Left colon (tissue), 2 donors: ENCODE measurements around the gene ANKRD9. TPM values are rescaled to one million over a fixed set of nuclear protein-coding genes. Genes with fewer than 3 reads are reported as not detected.
A peak's percentile ranks its signal among the peaks of the same experiment; 100 is the strongest.

Experiments
- ATAC-seq: fragments of 200-7000 bp; cut with Tn5 transposase; one replicate; pipeline ENCODE4 v1.9.1; 2020; ENCODE audit warnings: mild to moderate bottlenecking, moderate library complexity
- DNase-seq, 2 donors: peaks; one replicate each; pipeline ENCODE4 v3.0.0-alpha.2; 2020
- intact Hi-C, 2 donors: fragments of 100-400 bp; cut with DNase I in 1 of 2; cut with micrococcal nuclease in 1 of 2; formaldehyde crosslinking; loops; one replicate each; pipeline versions ENCODE4 v1.11.2 to v1.14.0; 2022; cut with DNase I, micrococcal nuclease
- total RNA-seq, 2 donors: library from RNA; stranded (reverse); fragmentation: NEBNext Ultra II Directional; extraction: Animal tissue kit (Norgen Biotek cat#: 25700); gene quantifications; one replicate each; pipeline ENCODE4 v1.2.1, GENCODE V29; 2021
- donor health status: DM: no; HTN: no; CAD: no.
- donor health status: DM: yes; HTN: yes; CAD: no.

ANKRD9 gene
- total RNA-seq, 2 donors from 2014 or later, result 105 to 117 TPM

- ATAC-seq, result no peak
- intact Hi-C loops, result no loop called here
- DNase-seq, result no peak
Measured at GRCh38 chr14:102487204-102487577, 22.4 kb downstream of the ANKRD9 start.

DNA sequence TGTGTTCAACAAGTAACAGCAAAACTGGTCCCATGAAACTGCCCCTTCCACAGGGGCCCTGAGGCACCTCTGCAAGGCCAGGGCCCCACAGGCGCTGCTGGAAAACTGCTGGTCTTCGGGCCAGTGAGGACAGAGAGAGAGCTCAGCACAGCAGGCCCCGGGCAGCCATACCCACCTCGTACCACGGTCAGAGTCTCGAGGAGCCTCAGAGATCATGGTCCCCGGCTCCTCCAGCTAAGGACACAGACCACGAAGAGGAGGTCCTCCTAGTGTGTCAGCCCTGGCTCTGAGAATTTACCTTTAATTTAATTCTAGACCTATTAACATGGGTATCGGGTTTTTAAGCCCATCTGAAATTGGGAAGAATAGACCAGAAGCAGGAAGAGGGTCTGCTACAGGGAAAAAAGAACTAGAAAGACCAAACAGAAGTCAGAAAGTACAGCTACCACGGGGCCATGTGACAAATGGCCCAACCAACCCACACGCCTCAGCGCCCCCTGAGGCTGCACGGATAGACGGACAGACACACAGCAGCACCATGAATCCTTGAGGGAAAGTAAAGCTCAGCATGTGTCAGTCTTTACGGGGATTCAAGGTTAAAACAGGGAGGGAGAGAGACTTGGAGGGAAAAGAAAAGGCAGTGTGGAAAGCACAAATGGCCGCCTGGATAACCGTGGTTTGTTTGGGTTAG, 22.9 kb downstream of the ANKRD9 start:
- no peak for DNase-seq
- ATAC-seq, result no peak

GRCh38 chr14:102485693-102486512, 23.7 kb downstream of the ANKRD9 start:
- intact Hi-C loops, result no loop called here
- ATAC-seq (no peak), DNase-seq (peak in 1 of 2 donors; percentile 5)

More for the DNA sequence above, 22.9 kb downstream of the ANKRD9 start:
- intact Hi-C loops, result no loop called here

GRCh38 chr14:102484316-102484715, 25.3 kb downstream of the ANKRD9 start:
- intact Hi-C loops, result no loop called here
- no peak for ATAC-seq
- peak in 1 of 2 donors; percentile 11 for DNase-seq

GRCh38 chr14:102481791-102482238, 27.8 kb downstream of the ANKRD9 start:
- intact Hi-C loops, result no loop called here
- peak; percentile 75 for ATAC-seq
- DNase-seq, result peak in 1 of 2 donors; percentile 58

DNA sequence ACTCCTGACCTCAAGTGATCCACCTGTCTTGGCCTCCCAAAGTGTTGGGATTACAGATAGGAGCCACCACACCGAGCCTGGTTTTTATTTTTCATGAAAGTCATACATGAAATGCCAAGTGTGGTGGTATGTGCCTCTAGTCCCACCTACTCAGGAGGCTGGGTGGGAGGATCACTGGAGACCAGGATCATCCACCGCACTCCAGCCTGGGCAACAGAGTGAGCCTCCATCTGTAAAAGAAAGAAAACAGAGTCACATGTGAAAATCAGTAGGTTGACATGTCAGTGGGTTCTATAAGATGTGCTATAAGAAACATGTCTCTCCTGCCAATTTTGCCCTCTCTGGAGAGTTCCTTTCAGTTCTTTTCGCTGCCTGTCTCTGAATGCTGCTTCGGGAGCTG, 28.2 kb downstream of the ANKRD9 start:
- intact Hi-C loops, result no loop called here
- DNase-seq (no peak), ATAC-seq (no peak)

DNA sequence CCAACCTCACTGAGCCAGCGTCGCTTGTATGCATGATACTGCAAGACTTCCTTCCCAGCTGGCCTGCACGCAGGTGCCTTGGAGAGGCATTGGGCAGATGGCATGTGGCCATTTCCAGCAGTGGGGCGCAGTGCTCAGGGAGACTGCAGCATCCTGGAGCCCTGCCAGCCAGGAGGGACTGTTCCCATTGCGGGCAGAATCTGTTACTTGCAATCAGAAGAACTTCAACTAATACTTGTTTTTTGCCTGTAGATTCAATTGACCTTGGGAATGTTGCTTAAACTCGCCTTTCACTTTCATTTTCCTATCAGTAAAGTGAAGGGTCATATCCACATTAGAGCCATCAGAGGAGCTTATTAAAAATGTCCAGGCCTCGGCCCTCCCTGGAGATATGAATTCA, 29.8 kb downstream of the ANKRD9 start:
- ATAC-seq (peak; percentile 76), DNase-seq (peak; percentile 75 to 78)
- intact Hi-C loops, result no loop called here

DNA sequence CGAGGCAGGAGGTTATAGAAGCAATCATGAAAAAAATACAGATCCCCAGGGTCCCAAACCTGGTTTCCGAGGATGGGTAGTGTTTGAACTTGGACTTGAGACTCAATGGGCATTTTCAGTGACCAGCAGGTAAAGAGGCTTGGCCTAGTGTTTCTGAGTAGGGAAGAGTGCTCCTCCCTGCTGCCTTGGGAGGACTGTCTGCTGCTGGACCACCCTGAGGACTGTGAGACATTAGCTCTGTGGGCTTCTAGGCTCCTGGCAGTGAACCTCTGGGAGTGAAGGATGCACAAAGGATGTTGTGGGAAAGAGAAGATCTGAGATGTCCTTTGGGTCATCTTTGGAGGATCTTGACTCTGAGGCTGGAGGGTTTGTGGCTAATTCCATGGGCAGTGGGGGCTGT, 30.5 kb downstream of the ANKRD9 start:
- no peak for DNase-seq
- no peak for ATAC-seq
- intact Hi-C loops, result no loop called here

DNA sequence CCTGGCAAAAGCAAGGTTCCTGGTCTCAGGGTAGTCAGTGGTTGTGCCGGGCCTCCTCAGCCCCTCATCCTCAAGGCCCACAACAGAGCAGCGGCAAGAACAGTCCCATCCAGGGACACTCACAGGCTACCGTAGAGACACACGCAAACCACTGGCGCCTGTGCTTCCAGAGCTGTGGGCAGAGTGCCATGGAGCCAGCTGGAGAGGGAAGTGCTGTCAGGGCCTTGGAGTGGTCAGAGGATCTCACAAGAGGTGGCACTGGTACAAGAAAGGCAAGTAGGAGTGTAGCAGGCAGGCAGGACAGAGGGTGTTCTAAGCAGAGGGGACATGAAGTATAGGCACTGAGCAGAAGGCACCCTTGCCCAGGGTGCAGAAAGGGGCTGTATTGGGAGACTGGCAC, 34.6 kb downstream of the ANKRD9 start:
- intact Hi-C loops, result no loop called here
- DNase-seq, result peak; percentile 52 to 61
- ATAC-seq, result peak; percentile 18

DNA sequence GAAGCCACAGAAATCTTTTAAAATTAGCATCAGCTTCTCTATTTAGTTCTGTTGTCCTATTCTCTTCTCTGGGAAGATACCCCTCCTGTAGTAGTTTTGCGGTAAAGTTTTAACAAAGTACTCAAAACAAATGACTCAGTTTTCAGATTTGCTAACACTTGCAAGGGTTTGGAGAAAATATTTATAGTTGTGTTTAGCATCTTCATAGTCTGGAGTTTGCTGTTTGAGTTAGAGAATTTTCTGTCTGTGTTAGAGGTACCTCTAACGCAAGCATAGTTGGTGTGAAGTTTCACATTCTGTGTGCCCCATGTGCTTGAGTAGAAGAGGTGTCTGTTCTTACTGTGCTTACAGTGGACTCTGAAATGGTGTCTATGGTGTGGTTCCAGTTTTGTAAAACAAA, 36.0 kb downstream of the ANKRD9 start:
- intact Hi-C loops, result no loop called here
- no peak for ATAC-seq
- DNase-seq, result no peak

DNA sequence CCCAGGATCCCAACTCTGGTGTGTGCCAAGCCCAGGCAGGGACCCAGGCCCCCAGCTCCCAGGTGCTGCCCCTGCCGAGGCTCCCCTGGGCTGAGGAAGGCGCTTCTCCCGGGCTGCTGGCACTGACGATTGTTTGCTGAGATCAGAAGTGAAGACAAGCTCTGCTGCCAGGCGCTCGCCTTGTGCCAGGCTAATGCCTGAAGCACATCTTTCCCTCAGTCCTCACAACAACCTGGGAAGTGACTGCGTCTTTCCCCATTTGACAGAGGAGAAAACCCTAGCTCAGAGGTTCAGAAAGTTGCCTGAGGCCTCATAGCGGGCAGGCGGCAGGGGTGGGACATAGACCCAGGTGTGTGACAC, 36.8 kb downstream of the ANKRD9 start:
- intact Hi-C loops, result no loop called here
- ATAC-seq, result no peak
- no peak for DNase-seq

DNA sequence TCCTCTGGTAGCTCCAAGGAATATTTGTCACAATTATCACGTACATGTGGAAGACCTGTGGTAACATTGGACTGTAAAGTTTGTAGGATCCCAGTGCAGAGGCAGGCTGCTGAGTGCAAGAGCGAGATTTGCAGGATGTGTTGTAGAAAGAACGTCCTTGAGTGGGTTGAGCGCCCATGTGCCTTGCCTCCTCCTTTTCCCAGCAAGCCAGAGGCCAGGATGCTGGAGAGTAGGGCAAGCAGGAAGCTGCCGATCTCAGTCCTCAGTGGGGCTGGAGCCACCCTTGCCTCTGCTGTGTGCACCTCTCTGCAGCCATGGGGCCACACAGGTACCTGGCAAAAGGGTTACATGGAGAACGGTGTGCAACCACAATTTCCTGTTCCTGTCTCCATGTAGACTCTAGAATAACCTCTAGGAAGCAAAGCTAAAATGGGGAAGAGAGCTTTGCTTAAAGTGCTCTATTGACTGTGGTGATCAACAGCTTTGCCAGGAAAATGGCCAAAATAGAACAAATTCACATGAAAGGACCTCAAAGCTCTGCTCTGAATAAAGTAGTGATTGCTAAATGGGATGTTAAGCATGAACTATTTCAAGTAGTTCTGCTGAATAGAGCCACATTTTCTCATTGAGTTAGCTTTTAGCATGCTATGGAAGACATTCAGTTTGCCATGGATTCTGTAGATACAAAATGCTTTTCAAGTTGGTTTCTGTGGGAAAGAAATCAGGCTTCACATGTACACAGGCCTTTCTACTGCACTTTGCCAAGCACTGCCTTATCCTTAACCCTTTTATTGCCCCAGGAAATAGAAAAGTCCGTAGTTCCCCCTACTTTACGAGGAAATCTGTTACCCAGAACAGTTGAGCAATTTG, 37.4 kb downstream of the ANKRD9 start:
- DNase-seq (no peak), ATAC-seq (peak; percentile 80)
- intact Hi-C loops, result no loop called here

DNA sequence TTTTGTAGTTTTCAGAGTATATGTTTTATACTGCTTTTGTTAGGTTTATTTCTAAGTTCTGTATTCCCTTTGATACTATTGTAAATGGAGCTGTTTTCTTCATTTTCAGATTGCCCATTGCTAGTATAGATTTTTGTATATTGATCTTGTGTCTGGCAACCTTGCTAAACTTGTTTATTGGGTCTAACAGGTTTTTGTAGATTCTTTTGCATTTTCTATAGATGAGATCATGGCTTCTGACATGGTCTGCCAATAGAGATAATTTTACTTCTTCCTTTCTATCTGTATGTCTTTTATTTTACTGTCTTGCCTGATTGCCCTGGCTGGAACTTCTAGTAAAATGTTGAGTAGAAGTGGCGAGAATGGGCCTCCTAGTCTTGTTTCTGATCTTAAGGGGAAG, 40.3 kb downstream of the ANKRD9 start:
- DNase-seq (no peak), ATAC-seq (no peak)
- intact Hi-C loops, result no loop called here

- peak; percentile 79 to 88 for DNase-seq
- ATAC-seq, result peak; percentile 95
- intact Hi-C loops, result no loop called here
Measured at GRCh38 chr14:102464846-102465341, 44.7 kb downstream of the ANKRD9 start.

GRCh38 chr14:102464006-102464405, 45.6 kb downstream of the ANKRD9 start:
- DNase-seq (no peak), ATAC-seq (no peak)
- intact Hi-C loops, result no loop called here

DNA sequence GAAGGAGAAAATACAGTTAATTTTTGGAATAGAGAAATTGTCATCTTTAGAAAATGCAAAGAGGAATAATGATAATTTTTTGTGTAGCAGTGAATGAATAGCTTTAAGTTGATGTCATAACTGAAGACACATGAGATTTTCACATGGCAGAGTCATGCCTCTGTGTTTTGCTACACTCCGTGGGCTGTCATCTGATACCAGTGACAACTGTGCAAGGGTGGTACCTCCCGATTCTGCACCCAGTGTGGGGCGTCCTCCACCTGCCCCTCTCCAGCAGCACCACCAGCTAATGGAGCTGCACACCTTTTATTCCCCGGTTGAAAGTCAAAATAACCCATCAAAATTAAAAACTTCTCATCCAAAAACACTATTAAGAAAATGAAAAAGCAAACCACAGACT, 47.2 kb downstream of the ANKRD9 start:
- ATAC-seq (no peak), DNase-seq (no peak)
- intact Hi-C loops, result no loop called here

DNA sequence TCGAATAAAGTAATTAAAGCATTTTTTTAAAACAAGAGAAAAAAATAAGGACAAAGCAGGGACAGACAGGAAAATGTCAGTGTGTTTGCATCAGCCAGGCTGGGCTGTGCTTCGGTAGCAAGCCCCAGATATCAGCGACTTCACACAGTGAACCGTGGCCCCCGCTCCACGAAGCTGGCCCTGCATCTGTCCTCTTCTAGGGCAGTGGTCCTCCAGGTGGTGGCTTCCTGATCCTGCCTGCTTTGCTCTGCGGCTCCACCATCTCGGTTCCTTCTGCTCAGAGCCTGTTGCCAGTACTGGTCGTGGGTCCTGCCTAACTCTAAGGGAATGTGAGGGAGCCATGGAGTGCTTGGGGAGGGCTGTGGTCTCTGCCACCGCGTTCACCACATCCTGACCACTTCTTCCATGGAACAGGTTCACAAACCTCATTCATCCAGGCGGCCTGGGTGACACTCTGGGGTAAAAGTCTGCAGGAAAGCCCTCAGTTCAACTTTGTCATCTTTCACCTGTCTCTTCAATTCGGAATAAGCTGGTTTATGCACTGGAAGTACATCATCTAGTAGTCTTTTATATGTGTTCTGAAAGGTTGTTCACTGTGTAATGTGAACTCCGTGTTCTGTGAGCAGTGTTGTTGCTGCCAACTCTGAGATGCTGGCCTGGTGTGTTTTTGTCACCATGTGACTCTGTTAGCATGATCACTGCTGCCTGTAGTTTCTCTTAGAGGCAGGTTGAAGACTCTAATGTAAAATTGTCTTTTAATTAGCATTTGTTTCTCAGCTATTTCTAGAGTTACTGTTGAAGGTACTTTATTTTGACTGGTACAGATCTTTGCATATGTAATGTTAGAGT, 47.9 kb downstream of the ANKRD9 start:
- DNase-seq (no peak), ATAC-seq (no peak)
- intact Hi-C loops, result no loop called here

DNA sequence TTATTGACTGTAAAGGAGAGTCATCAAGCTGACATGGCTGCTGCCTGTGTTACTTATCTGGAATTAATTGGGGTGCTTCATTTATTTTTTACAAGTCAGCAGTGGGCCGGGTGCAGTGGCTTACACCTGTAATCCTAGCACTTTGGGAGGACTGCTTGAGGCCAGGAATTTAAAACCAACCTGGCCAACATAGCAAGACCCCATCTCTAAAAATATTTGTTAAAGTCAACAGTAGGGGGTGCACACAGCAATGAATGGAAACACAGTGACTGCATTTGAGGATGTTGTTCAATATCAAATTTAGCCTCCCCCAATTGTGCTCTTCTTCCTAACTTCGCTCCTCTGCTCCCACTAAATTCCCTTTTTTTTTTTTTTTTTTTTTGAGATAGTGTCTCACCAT, 52.1 kb downstream of the ANKRD9 start:
- intact Hi-C loops, result no loop called here
- ATAC-seq (no peak), DNase-seq (no peak)
